H9 (cell line): ENCODE results near the gene FGFR3. TPM values are rescaled to one million over a fixed set of nuclear protein-coding genes. Genes with fewer than 3 reads are reported as not detected.

Source experiments
- DNase-seq: peaks from one replicate; pipeline ENCODE4 v3.0.0-alpha.2; 2017
- H2AFZ ChIP-seq: one replicate; pipeline ENCODE4 v1.6.1; 2013; ENCODE audit warnings: mild to moderate bottlenecking, low read length, control low read depth, moderate library complexity
- H2AK5ac ChIP-seq: 2 replicates; pipeline ENCODE4 v1.6.1; 2013; ENCODE audit warnings: low read length, control low read depth, mixed read lengths; ENCODE audit not compliant: insufficient read length
- H2BK120ac ChIP-seq: one replicate; pipeline ENCODE4 v1.6.1; 2013; ENCODE audit warnings: low read depth, mild to moderate bottlenecking, low read length, control low read depth, inconsistent platforms; ENCODE audit not compliant: poor library complexity, severe bottlenecking
- H2BK12ac ChIP-seq: 2 replicates; pipeline ENCODE4 v1.6.1; 2013; ENCODE audit warnings: low read length, control low read depth, mixed read lengths, low read depth; ENCODE audit not compliant: insufficient read length
- H2BK15ac ChIP-seq: 2 replicates; pipeline ENCODE4 v1.6.1; 2013; ENCODE audit warnings: low read depth, low read length, control low read depth
- H2BK20ac ChIP-seq: one replicate; pipeline ENCODE4 v1.6.1; 2013; ENCODE audit warnings: low read depth, mild to moderate bottlenecking, low read length, control low read depth, inconsistent platforms; ENCODE audit not compliant: poor library complexity, severe bottlenecking
- H2BK5ac ChIP-seq: 2 replicates; pipeline ENCODE4 v1.6.1; 2013; ENCODE audit warnings: low read length, control low read depth, mixed read lengths; ENCODE audit not compliant: insufficient read length
- H3K14ac ChIP-seq: 2 replicates; pipeline ENCODE4 v1.6.1; 2013; ENCODE audit warnings: low read length, control low read depth; ENCODE audit not compliant: insufficient read depth
- H3K18ac ChIP-seq: 2 replicates; pipeline ENCODE4 v1.6.1; 2013; ENCODE audit warnings: low read depth, mild to moderate bottlenecking, mixed read lengths, low read length, control low read depth; ENCODE audit not compliant: insufficient read length
- H3K23ac ChIP-seq: 2 replicates; pipeline ENCODE4 v1.6.1; 2013; ENCODE audit warnings: low read length, control low read depth, mixed read lengths, low read depth; ENCODE audit not compliant: insufficient read length
- H3K23me2 ChIP-seq: 2 replicates; pipeline ENCODE4 v1.6.1; 2013; ENCODE audit warnings: low read depth, mild to moderate bottlenecking, mixed read lengths, low read length, control low read depth; ENCODE audit not compliant: insufficient read length, poor library complexity, severe bottlenecking
- H3K27ac ChIP-seq: 2 replicates; pipeline ENCODE4 v1.5.1; 2013; ENCODE audit warnings: low read length, control low read depth, mixed read lengths, low read depth; ENCODE audit not compliant: insufficient read length
- H3K27me3 ChIP-seq: 2 replicates; pipeline ENCODE4 v1.6.1; 2013; ENCODE audit warnings: low read length, control low read depth, inconsistent platforms; ENCODE audit not compliant: insufficient read depth
- H3K4ac ChIP-seq: 2 replicates; pipeline ENCODE4 v1.6.1; 2013; ENCODE audit warnings: low read depth, mild to moderate bottlenecking, control low read depth, inconsistent platforms, low read length, moderate library complexity
- H3K4me1 ChIP-seq: 2 replicates; pipeline ENCODE4 v1.6.1; 2013; ENCODE audit warnings: low read length, control low read depth, inconsistent platforms; ENCODE audit not compliant: insufficient read depth
- H3K4me2 ChIP-seq: 2 replicates; pipeline ENCODE4 v1.6.1; 2013; ENCODE audit warnings: low read length, control low read depth, mixed read lengths; ENCODE audit not compliant: insufficient read length, insufficient read depth
- H3K56ac ChIP-seq: 2 replicates; pipeline ENCODE4 v1.6.1; 2013; ENCODE audit warnings: low read depth, mild to moderate bottlenecking, mixed read lengths, low read length, control low read depth; ENCODE audit not compliant: insufficient read length
- H3K79me1 ChIP-seq: 2 replicates; pipeline ENCODE4 v1.6.1; 2013; ENCODE audit warnings: low read depth, mild to moderate bottlenecking, moderate library complexity, low read length, control low read depth, inconsistent platforms; ENCODE audit not compliant: insufficient read depth, poor library complexity, severe bottlenecking
- H3K79me2 ChIP-seq: 2 replicates; pipeline ENCODE4 v1.6.1; 2013; ENCODE audit warnings: low read length, control low read depth, inconsistent platforms; ENCODE audit not compliant: insufficient read depth
- H3K9ac ChIP-seq: 2 replicates; pipeline ENCODE4 v1.6.1; 2013; ENCODE audit warnings: low read length, control low read depth, mixed read lengths; ENCODE audit not compliant: insufficient read length; ENCODE audit errors: extremely low read depth
- H3K9me3 ChIP-seq: one replicate; pipeline ENCODE4 v1.6.1; 2013; ENCODE audit warnings: low read depth, low read length, inconsistent platforms; ENCODE audit not compliant: control insufficient read depth
- H3T11ph ChIP-seq: one replicate; pipeline ENCODE4 v1.6.1; 2013; ENCODE audit warnings: mild to moderate bottlenecking, low read length, control low read depth, inconsistent platforms
- H4K20me1 ChIP-seq: one replicate; pipeline ENCODE4 v1.6.1; 2013; ENCODE audit not compliant: control insufficient read depth, insufficient read length, insufficient read depth
- H4K5ac ChIP-seq: 2 replicates; pipeline ENCODE4 v1.6.1; 2013; ENCODE audit warnings: low read depth, mild to moderate bottlenecking, mixed read lengths, low read length, control low read depth; ENCODE audit not compliant: insufficient read length
- H4K8ac ChIP-seq: replicated peaks from 2 replicates; pipeline ENCODE4 v1.6.1; 2013; ENCODE audit warnings: low read length, control low read depth, mixed read lengths, low read depth; ENCODE audit not compliant: insufficient read length
- H4K91ac ChIP-seq: 2 replicates; pipeline ENCODE4 v1.6.1; 2013; ENCODE audit warnings: low read depth, mild to moderate bottlenecking, moderate library complexity, mixed read lengths, low read length, control low read depth; ENCODE audit not compliant: insufficient read length
- H3K27ac Mint-ChIP-seq, 3 experiments: 2 replicates in 2 of 3; 3 replicates in 1 of 3; pipeline ENCODE4 v1.8.0; 2020 to 2021; ENCODE audit warnings: mixed read lengths in 3 of 3, mild to moderate bottlenecking in 1 of 3, moderate library complexity in 1 of 3
- H3K27me3 Mint-ChIP-seq: 2 replicates; pipeline ENCODE4 v1.8.0; 2021; ENCODE audit warnings: low read depth, mild to moderate bottlenecking, moderate library complexity, mixed read lengths
- H3K36me3 Mint-ChIP-seq, 3 experiments: 2 replicates in 2 of 3; 3 replicates in 1 of 3; pipeline ENCODE4 v1.8.0; 2020 to 2021; ENCODE audit warnings: low read depth in 3 of 3, mixed read lengths in 3 of 3; ENCODE audit not compliant: insufficient read depth in 1 of 3
- H3K4me1 Mint-ChIP-seq, 2 experiments: 2 replicates each; pipeline ENCODE4 v1.8.0; 2020; ENCODE audit warnings: mixed read lengths in 2 of 2
- H3K4me3 Mint-ChIP-seq, 2 experiments: 2 replicates in 1 of 2; 3 replicates in 1 of 2; pipeline ENCODE4 v1.8.0; 2020 to 2021; ENCODE audit warnings: mild to moderate bottlenecking in 2 of 2, mixed read lengths in 2 of 2, moderate library complexity in 1 of 2
- H3K9me3 Mint-ChIP-seq, 2 experiments: 2 replicates in 1 of 2; 3 replicates in 1 of 2; pipeline ENCODE4 v1.8.0; 2020; ENCODE audit warnings: mild to moderate bottlenecking in 2 of 2, mixed read lengths in 2 of 2, moderate library complexity in 1 of 2
- CTCF ChIP-seq: fragments of 200-600 bp; sonication (generic); conservative IDR thresholded peaks from 3 replicates; pipeline ENCODE4 v1.8.0; 2021; ENCODE audit warnings: antibody characterized with exemption, mild to moderate bottlenecking
- WGBS: extraction: QIAGEN DNeasy Blood & Tissue Kit; methylation state at CpG from one replicate; pipeline ENCODE4 v1.1.7; 2013; ENCODE audit warnings: missing lambda C conversion rate, low lambda C conversion rate, mixed read lengths; ENCODE audit not compliant: insufficient read length; ENCODE audit errors: extremely low coverage; 5-methylcytosine and 5-hydroxymethylcytosine counted together
- total RNA-seq: library from RNA; stranded (reverse); gene quantifications from 2 replicates; pipeline ENCODE4 v1.2.1, GENCODE V29; 2021

Gene FGFR3
- total RNA-seq, 1 experiment from 2014 or later, result 75.7 TPM

DNA sequence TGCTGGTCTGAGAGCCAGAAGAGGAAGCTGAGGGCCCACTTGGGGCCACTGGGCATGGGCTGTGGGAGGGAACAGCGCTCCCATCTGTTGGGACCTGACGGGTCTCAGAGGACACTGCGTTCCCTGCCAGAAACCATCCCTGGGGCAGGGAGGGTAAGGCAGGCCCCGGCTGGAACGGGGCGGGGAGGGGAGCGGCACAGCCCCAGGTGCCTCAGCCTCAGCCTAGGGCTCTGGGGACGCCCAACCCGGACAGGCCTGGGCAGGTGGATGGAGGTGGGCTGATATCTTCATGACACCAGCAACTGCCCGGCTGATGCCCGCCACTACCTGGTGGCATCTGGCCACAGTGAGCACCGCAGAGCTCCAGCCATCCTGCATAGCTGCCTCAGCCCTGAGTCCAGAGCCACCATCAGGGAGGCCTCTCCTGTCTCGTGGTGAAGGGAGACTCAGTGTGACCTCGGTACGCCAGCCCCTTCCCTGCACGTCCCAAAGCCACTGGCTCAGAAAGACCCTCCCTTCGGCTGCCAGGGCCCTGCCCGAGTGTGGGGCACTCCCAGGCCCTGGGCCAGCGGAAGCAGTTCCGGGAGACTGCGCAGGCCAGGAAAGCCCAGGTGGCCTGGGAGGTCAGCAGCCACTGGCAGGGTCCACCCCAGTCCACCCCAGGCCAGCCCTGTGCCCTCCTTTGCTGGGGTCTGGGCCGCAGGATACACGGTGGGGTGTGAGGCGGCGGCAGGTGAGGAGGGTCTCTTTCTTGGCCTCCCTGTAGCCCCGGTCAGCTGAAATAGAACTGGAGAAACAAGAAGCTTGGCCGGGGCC, 34.6 kb upstream of the FGFR3 start:
- no peak overlapping the region for H3K23ac ChIP-seq
- H3K56ac ChIP-seq, result no peak overlapping the region
- no peak overlapping the region for H2BK120ac ChIP-seq
- no peak overlapping the region for H2BK15ac ChIP-seq
- no peaks in the 10 kb centered on the region for H3K79me1 ChIP-seq
- H2BK20ac ChIP-seq, result no peak overlapping the region
- H3K4me1 ChIP-seq, result no peaks in the 10 kb centered on the region
- H3K9me3 ChIP-seq, result no peaks in the 10 kb centered on the region
- H3K4me1 Mint-ChIP-seq, result peaks cover 8 to 21% of the 10 kb centered on the region in 2 experiments
- no peak overlapping the region for H4K8ac ChIP-seq
- no peaks in the 10 kb centered on the region for H3K27me3 ChIP-seq
- no peak overlapping the region for H3K4me3 Mint-ChIP-seq
- no peak overlapping the region for H3K18ac ChIP-seq
- 0 out of 7 replicates have a peak overlapping the region, but pooled peaks of 1 of the 3 experiments have one; percentile 77 for H3K27ac Mint-ChIP-seq
- H2AK5ac ChIP-seq, result no peak overlapping the region
- H3K23me2 ChIP-seq, result no peaks in the 10 kb centered on the region
- TF ChIP-seq CTCF, result no peak
- H2AFZ ChIP-seq, result no peak overlapping the region
- no peak overlapping the region for H3K27ac ChIP-seq
- no peak overlapping the region for H3K9ac ChIP-seq
- no peak overlapping the region for H4K5ac ChIP-seq
- H4K91ac ChIP-seq, result no peak overlapping the region
- H3K4me2 ChIP-seq, result no peak overlapping the region
- no peak overlapping the region for H2BK5ac ChIP-seq
- H3K79me2 ChIP-seq, result no peaks in the 10 kb centered on the region
- no peak overlapping the region for H3T11ph ChIP-seq
- peak overlapping the region; percentile 19; the same call in 1 of the 2 replicates for H3K14ac ChIP-seq
- no peak for DNase-seq
- no peaks in the 10 kb centered on the region for H3K36me3 Mint-ChIP-seq
- no CpG with 5 or more reads among the region's 27 CpGs for WGBS
- H4K20me1 ChIP-seq, result no peaks in the 10 kb centered on the region
- H3K4ac ChIP-seq, result no peak overlapping the region
- H2BK12ac ChIP-seq, result no peak overlapping the region
- H3K9me3 Mint-ChIP-seq, result no peaks in the 10 kb centered on the region
- no peaks in the 10 kb centered on the region; the same call in 1 of the 2 replicates for H3K27me3 Mint-ChIP-seq
